Skin of body (tissue), 2 donors: Measurements from ENCODE around the gene OSBPL6. TPM values are rescaled to one million over a fixed set of nuclear protein-coding genes. Genes with fewer than 3 reads are reported as not detected.

ENCODE experiments used
- DNase-seq: peaks from one replicate; lab custom pipeline; 2025; lab: John Stamatoyannopoulos, UW
- total RNA-seq: library from RNA; depleted of rRNA; stranded (reverse); fragments of >200 nt; gene quantifications from one replicate; pipeline ENCODE4 v1.2.3, GENCODE V29; 2014

The OSBPL6 gene
- total RNA-seq, 1 donor from 2014 or later, result 3.3 TPM

- no peak for DNase-seq
These were observed 76.8 kb downstream of the OSBPL6 start for GRCh38 chr2:178271094-178271493.

DNA sequence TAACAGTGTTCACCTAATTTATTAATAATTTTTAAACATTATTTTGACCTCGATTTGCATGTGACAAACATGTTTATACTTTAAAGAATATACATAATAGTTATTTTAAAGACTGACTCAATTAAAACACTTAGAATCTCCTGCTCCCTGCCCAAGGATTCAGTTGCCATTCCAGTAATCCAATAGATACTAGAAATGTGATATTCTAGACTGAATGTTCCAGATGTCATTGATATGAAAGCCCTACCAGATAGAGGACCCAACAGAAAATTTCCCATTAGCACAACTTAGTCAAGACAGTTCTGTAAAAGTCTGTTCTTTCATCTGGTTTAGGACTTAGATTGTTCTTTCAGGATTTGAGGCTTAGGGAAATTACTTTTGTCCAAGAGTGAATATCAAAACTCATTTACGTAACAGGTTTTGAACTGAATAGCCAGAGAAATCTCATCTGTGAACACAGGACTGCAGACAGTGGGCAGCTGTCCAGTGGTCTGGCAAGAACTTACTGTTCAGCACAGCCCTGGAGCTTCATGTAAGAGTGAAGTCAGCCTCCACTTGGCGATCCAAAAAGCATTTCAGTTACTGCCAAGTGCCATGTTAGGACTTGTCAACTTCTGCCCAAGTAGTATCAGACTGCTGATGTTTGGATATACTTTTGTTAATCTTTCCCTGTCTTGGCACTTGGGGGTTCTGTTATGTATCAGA lies 77.5 kb downstream of the OSBPL6 start:
- DNase-seq, result peak; percentile 15

DNA sequence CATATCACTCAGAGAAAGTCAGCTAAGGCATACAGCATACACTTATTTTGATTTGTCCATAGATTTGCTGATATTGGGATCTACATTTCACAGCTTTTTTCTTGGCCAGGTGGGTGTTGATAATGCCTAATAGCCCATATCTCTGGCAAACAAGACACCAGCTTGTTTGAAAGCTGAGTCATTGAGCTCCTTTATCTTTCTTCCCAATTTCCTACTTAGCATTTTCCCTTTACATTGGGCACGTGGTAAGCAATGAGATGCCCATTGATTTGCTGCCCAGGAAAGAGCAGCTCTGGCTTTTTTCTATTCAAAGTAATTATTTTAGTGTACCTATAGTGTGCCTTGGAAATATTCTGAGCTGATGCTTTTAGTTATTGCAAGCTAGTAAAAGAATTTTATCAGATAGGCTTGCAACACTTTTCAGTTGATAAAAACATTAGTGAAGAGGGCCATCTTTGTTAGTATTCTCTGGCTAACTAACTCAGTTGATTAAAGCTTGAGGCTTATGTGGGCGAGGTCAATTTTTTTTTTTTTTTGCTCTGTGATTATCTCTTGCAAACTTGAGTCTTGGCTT lies 79.6 kb downstream of the OSBPL6 start:
- DNase-seq, result no peak

- no peak for DNase-seq
These were observed 81.3 kb downstream of the OSBPL6 start for GRCh38 chr2:178275600-178275999.

GRCh38 chr2:178277741-178278197 lies 83.5 kb downstream of the OSBPL6 start:
- DNase-seq, result no peak

DNA sequence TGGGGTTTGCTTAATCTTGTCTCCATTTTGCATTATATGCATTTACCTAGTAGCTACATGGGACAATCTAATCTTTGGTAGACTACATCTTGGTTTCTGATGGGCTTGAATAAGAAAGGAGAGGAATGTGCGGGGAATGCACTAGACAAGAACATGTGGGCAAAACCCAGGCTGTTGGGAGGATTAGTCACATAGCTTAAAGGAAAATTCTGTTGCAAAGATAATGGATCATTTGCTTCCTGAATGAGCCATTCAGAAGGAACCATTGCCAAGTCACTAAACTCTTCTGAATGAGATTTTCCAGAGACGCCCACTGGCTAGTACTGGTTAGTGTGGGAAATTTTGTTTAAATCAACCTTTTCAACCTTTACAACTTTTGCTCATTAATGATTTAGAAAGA lies 84.8 kb downstream of the OSBPL6 start:
- DNase-seq, result no peak

- DNase-seq, result no peak
These were observed 85.3 kb downstream of the OSBPL6 start for GRCh38 chr2:178279636-178280035.

GRCh38 chr2:178280244-178280852 lies 86.0 kb downstream of the OSBPL6 start:
- peak; percentile 27 for DNase-seq

DNA sequence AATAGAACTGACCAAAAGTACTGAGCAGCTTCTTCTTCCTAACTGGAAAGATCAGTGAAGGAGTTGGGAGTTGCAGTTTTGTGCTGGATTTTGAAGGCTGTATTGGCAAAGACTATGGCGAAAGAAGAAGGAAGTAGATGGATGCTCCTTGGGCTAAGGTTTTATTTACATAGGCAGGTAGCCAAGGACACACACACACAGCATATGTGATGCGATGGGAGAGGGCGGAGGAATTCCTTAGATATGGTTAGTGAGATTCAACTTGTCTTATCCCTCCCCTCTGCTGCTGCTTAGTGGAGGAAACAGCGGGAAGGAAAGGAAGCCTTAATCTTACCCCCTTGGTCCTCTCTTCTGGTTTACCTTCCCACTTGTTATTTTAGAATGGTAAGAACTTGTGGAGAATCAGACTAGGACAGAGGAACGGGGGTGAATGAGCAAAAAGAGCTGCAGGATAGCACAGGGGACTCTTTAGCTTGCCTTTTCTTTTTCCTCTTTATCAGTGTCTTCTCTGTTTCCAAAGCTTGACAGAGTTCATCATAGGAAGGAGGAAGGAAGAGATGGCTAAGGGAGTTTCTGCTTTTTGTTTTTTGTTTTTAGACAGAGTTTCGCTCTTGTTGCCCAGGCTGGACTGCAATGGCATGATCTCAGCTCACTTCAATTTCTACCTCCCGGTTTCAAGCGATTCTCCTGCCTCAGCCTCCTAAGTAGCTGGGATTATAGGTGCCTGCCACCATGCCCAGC lies 87.9 kb downstream of the OSBPL6 start:
- DNase-seq, result no peak

GRCh38 chr2:178283341-178283918 lies 89.1 kb downstream of the OSBPL6 start:
- no peak for DNase-seq

- DNase-seq, result no peak
These were observed 90.4 kb downstream of the OSBPL6 start for GRCh38 chr2:178284613-178285286.

GRCh38 chr2:178285287-178285615 lies 90.9 kb downstream of the OSBPL6 start:
- DNase-seq, result no peak

DNA sequence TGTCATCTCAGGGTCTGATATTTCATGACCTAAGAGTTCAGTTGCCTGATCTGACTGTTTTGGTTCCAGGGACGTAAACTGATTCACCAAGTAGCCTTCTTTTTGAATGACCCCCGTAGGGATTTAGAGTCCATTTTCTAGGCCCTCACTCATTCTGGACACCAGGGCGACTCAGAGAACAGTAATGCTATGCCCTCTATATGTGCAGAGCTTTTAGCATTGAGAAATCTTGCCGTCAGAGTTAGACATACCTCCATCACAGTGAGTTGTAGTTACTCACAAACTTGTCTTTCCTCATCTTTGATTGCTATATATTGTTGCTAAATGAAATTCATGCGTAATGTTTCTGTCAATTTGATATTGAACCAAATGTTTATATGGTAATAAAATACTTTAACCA lies 92.3 kb downstream of the OSBPL6 start:
- DNase-seq, result no peak

- no peak for DNase-seq
These were observed 93.5 kb downstream of the OSBPL6 start for GRCh38 chr2:178287652-178288344.

- no peak for DNase-seq
These were observed 97.4 kb downstream of the OSBPL6 start for GRCh38 chr2:178291703-178292102.

DNA sequence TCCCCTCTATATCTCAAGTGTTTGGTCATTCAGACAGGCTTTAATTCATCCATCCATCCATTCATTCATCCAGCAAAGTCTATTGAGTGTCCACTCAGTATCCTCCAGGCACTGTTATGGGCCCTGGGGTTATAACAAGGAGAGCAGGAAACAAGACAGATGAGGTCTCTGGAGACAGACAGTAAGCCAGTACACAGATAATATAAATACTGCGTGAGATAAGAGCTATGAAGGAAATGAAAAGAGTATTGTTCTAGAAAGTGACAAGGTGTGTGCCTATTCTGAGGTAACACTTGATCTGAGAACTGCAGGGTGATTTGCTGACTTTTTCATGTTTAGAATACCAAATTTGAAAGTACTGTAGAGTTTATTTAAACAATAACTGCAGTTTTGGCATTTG lies 98.3 kb downstream of the OSBPL6 start:
- DNase-seq, result no peak

- DNase-seq, result no peak
These were observed 100.8 kb downstream of the OSBPL6 start for GRCh38 chr2:178295115-178295514.

GRCh38 chr2:178295906-178296305 lies 101.6 kb downstream of the OSBPL6 start:
- DNase-seq, result no peak

DNA sequence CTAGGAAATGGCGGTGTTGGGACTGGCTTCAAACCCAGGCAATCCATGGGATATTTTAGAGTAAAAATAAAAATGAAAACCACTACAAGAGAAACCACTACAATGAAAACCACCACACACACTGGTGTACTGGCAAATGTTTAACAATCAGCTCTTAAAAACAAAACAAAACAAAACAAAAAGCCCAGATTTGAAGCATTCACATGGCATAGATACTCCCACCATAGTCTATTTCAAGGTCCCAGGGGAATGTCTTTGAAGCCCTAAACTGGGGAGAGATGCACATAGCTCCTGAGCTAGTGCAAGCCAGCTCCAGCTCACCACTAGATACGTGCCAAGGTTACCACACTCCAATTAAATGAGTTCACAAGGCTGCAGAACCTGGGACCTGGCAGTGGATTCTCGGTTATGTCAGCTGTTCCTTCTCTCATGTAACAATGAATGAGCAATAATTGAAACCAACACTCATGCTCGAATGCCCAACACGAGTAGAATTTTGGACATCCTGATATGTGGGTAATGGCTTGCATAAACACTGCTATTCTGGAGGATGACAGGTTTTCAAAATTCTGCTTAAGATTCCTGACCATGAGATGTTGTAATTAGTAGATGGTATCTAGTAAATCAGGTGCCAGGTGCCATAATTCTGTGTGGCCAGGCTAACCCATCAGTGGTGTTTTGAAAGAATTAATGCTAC lies 102.2 kb downstream of the OSBPL6 start:
- DNase-seq, result no peak

DNA sequence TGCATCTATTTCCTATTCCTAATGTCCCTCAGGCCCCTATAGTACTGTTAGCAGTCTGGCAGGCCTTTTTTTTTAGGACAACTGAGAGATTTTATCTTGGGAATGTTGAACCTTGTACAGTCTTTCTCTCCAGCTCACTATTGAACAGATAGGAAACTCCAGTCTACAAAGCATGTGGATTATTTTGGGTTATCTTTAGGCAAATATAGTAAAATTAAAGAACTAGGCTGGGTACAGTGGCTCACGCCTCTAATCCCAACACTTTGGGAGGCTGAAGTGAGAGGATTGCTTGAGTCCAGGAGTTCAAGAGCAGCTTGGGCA lies 102.7 kb downstream of the OSBPL6 start:
- DNase-seq, result no peak
